Thoracic aorta (tissue), 2 donors: Measurements from ENCODE around the gene XYLT1. TPM values are rescaled to one million over a fixed set of nuclear protein-coding genes. Genes with fewer than 3 reads are reported as not detected.

ENCODE experiments used
- ATAC-seq: fragments of 150-250 bp; one replicate; pipeline ENCODE4 v1.8.0; 2017; ENCODE audit warnings: low read depth; ENCODE audit not compliant: insufficient number of reproducible peaks, low FRiP score
- DNase-seq: peaks from one replicate; pipeline ENCODE4 v3.0.0-alpha.2; 2020; ENCODE audit warnings: low spot score
- H3K27ac ChIP-seq, 2 donors: fragments of 200-600 bp; sonication (generic); 1 replicate in 1 of 2; 2 replicates in 1 of 2; pipeline ENCODE4 v1.5.1; 2016; ENCODE audit warnings: mild to moderate bottlenecking in 2 of 2, moderate library complexity in 2 of 2
- H3K27me3 ChIP-seq: fragments of 200-600 bp; sonication (generic); replicated peaks from 2 replicates; pipeline ENCODE4 v1.6.0; 2016; ENCODE audit warnings: mild to moderate bottlenecking; ENCODE audit not compliant: insufficient read depth
- H3K36me3 ChIP-seq: fragments of 200-600 bp; sonication (generic); one replicate; pipeline ENCODE4 v1.5.1; 2016
- H3K4me1 ChIP-seq, 2 donors: fragments of 200-600 bp; sonication (generic); 1 replicate in 1 of 2; 2 replicates in 1 of 2; pipeline versions ENCODE4 v1.5.1 to v1.6.0; 2016; ENCODE audit warnings: low read depth in 2 of 2, mild to moderate bottlenecking in 1 of 2; ENCODE audit not compliant: control insufficient read depth in 1 of 2
- H3K4me3 ChIP-seq: fragments of 200-600 bp; sonication (generic); 2 replicates; pipeline ENCODE4 v1.5.1; 2016; ENCODE audit warnings: mild to moderate bottlenecking
- H3K9me3 ChIP-seq: fragments of 200-600 bp; sonication (generic); 2 replicates; pipeline ENCODE4 v1.5.1; 2016
- total RNA-seq, 2 donors: library from RNA; depleted of rRNA; stranded (reverse); fragments of >200 nt; gene quantifications; one replicate each; pipeline versions ENCODE4 v1.1.0 to v1.2.3, GENCODE V29; 2016
- TF ChIP-seq, protein P1 (sequence below): fragments of 200-600 bp; sonication (generic); IDR thresholded peaks from one replicate; pipeline ENCODE4 v1.5.1; 2019; ENCODE audit warnings: antibody characterized with exemption

XYLT1 gene
- total RNA-seq, 2 donors from 2014 or later: 13.1 to 22.5 TPM

GRCh38 chr16:17367923-17368322 lies 102.8 kb downstream of the XYLT1 start:
- TF ChIP-seq, protein P1, sequence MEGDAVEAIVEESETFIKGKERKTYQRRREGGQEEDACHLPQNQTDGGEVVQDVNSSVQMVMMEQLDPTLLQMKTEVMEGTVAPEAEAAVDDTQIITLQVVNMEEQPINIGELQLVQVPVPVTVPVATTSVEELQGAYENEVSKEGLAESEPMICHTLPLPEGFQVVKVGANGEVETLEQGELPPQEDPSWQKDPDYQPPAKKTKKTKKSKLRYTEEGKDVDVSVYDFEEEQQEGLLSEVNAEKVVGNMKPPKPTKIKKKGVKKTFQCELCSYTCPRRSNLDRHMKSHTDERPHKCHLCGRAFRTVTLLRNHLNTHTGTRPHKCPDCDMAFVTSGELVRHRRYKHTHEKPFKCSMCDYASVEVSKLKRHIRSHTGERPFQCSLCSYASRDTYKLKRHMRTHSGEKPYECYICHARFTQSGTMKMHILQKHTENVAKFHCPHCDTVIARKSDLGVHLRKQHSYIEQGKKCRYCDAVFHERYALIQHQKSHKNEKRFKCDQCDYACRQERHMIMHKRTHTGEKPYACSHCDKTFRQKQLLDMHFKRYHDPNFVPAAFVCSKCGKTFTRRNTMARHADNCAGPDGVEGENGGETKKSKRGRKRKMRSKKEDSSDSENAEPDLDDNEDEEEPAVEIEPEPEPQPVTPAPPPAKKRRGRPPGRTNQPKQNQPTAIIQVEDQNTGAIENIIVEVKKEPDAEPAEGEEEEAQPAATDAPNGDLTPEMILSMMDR: no peak
- no peaks in the 10 kb centered on the region for H3K36me3 ChIP-seq
- DNase-seq: no peak
- no peak overlapping the region for H3K4me3 ChIP-seq
- H3K27ac ChIP-seq: no peak overlapping the region
- no peaks in the 10 kb centered on the region for H3K9me3 ChIP-seq
- peaks cover 20 to 50% of the 10 kb centered on the region in 2 donors for H3K4me1 ChIP-seq
- no peaks in the 10 kb centered on the region for H3K27me3 ChIP-seq
- ATAC-seq: no peak

GRCh38 chr16:17367036-17367435 lies 103.7 kb downstream of the XYLT1 start:
- Histone ChIP-seq H3K27ac (no peak overlapping the region), H3K4me3 (no peak overlapping the region), H3K9me3 (no peaks in the 10 kb centered on the region), H3K36me3 (no peaks in the 10 kb centered on the region), H3K4me1 (peaks cover 20 to 50% of the 10 kb centered on the region in 2 donors), H3K27me3 (no peaks in the 10 kb centered on the region)
- DNase-seq: no peak
- no peak for ATAC-seq
- TF ChIP-seq, protein P1: no peak

- TF ChIP-seq, protein P1: no peak
- no peak overlapping the region for H3K27ac ChIP-seq
- H3K9me3 ChIP-seq: no peaks in the 10 kb centered on the region
- no peaks in the 10 kb centered on the region for H3K36me3 ChIP-seq
- DNase-seq (no peak), ATAC-seq (no peak)
- H3K27me3 ChIP-seq: no peaks in the 10 kb centered on the region
- peaks cover 20 to 50% of the 10 kb centered on the region in 2 donors for H3K4me1 ChIP-seq
- H3K4me3 ChIP-seq: no peak overlapping the region
Observed at GRCh38 chr16:17366299-17366961, 104.3 kb downstream of the XYLT1 start.

DNA sequence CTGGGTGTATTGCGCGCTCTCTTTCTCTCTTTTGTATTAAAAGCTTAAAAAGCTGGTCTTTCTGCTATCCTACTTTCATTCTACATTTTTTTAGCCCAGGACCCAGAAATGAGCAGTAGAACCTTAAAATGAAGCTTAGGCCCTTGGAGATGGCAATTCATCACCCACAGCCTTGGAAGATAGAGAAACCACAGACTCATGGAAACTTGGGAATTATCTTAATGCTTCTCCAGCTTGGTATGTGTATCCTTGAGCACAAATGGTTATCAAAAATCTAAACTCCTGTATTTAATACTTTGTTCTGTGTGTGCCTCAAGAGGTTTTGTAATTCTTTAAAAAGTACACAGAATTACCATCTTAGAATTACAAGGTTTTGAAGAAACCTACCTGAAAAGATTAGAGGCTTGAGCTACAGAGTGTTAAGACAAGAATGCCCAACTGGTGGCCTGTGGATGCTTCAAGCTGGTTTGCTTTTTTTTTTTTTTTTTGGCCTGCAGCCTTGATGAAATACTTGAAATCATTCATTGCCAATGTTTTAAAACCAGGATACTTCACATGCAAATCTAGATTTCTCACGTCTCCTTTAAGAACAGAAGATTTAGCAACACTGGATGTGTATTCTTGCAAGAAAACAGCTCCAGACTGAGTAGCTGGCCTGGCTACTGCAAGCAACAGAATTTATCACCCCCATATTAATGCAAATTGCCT lies 105.0 kb downstream of the XYLT1 start:
- H3K4me1 ChIP-seq: peaks cover 18 to 44% of the 10 kb centered on the region in 2 donors
- ATAC-seq: no peak

DNA sequence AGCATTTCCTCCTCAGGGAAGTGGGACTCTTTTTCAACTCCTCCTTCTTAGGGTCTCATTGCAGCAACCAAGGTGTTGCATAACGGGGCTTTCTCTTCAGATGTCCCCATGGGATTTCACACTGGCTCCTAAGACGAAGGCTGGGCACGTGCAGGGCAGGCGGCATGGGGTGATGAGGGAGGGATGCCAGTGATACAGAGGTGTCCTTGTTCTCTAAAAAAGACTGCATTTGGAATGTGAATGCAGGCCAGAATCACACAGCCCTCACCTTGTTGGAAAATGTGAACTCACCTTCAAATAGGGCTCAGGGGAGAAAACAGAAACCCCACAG lies 105.6 kb downstream of the XYLT1 start:
- TF ChIP-seq, protein P1: no peak
- H3K4me3 ChIP-seq: no peak overlapping the region
- no peaks in the 10 kb centered on the region for H3K27me3 ChIP-seq
- no peaks in the 10 kb centered on the region for H3K9me3 ChIP-seq
- H3K27ac ChIP-seq: no peak overlapping the region
- ATAC-seq (no peak), DNase-seq (no peak)
- peaks cover 12 to 39% of the 10 kb centered on the region in 2 donors for H3K4me1 ChIP-seq
- no peaks in the 10 kb centered on the region for H3K36me3 ChIP-seq

More for the DNA sequence above, 105.0 kb downstream of the XYLT1 start:
- TF ChIP-seq, protein P1: no peak
- DNase-seq: no peak
- Histone ChIP-seq H3K4me3 (no peak overlapping the region), H3K36me3 (no peaks in the 10 kb centered on the region), H3K27ac (no peak overlapping the region), H3K9me3 (no peaks in the 10 kb centered on the region), H3K27me3 (no peaks in the 10 kb centered on the region)
